ENCODE data around the gene LAGE3. TPM values are rescaled to one million over a fixed set of nuclear protein-coding genes. Genes with fewer than 3 reads are reported as not detected.

Gene LAGE3
- total and polyA plus RNA-seq, 2 of the 13 experiments (the other 11 are each of a cell fraction or from before 2014, with no cell fraction given): 7.6 to 12.7 TPM

- TF ChIP-seq ZNF280B (CRISPR knock-in tag; IDR thresholded peaks at IDR 0.05; ENCODE audit: borderline replicate concordance): no peak
- TF ChIP-seq ZNF180 (CRISPR knock-in tag; IDR thresholded peaks at IDR 0.05; ENCODE audit: borderline replicate concordance, low read depth): no peak
- no peak for TF ChIP-seq SNAPC4 (CRISPR knock-in tag; IDR thresholded peaks at IDR 0.05)
- no peak for TF ChIP-seq MBNL3 (CRISPR knock-in tag; conservative IDR thresholded peaks at IDR 0.05)
- no peak for TF ChIP-seq ZNF850 (CRISPR knock-in tag; conservative IDR thresholded peaks at IDR 0.05)
- no peak for TF ChIP-seq MTA1 (CRISPR knock-in tag; IDR thresholded peaks at IDR 0.05; ENCODE audit: borderline replicate concordance)
- TF ChIP-seq WIZ (CRISPR knock-in tag; IDR thresholded peaks at IDR 0.05): no peak
- no peak for TF ChIP-seq CCAR2 (optimal IDR thresholded peaks at IDR 0.05; ENCODE audit: low read depth, low read length)
- TF ChIP-seq TRIM22 (IDR thresholded peaks at IDR 0.05): no peak
- TF ChIP-seq ZNF720 (CRISPR knock-in tag; IDR thresholded peaks at IDR 0.05): no peak
- no peak for TF ChIP-seq NRL (CRISPR knock-in tag; IDR thresholded peaks at IDR 0.05; ENCODE audit: borderline replicate concordance)
- no peak for TF ChIP-seq PCBP2 (optimal IDR thresholded peaks at IDR 0.05; ENCODE audit: low read depth, low read length, poor library complexity, severe bottlenecking)
- no peak for TF ChIP-seq ZNF253 (CRISPR knock-in tag; IDR thresholded peaks at IDR 0.05; ENCODE audit: borderline replicate concordance)
- no peak for TF ChIP-seq GLI4 (CRISPR knock-in tag; IDR thresholded peaks at IDR 0.05; ENCODE audit: borderline replicate concordance)
- TF ChIP-seq AFF4 (CRISPR knock-in tag; IDR thresholded peaks at IDR 0.05): no peak
- TF ChIP-seq TOPORS (CRISPR knock-in tag; IDR thresholded peaks at IDR 0.05): no peak
- TF ChIP-seq NR2F1 (CRISPR knock-in tag; IDR thresholded peaks at IDR 0.05): no peak
- no peak for TF ChIP-seq SATB2 (CRISPR knock-in tag; IDR thresholded peaks at IDR 0.05)
These were observed 38.2 kb upstream of the LAGE3 start (continued) for GRCh38 chrX:154517101-154517781.
